A673 (cell line): Measurements from ENCODE around the gene WNT11.

Source experiments
- CTCF ChIP-seq: fragments of 300-800, 200-600 bp; sonication (generic); conservative IDR thresholded peaks from 2 replicates; pipeline ENCODE4 v1.5.1; 2017; ENCODE audit warnings: low read depth, mild to moderate bottlenecking, antibody characterized with exemption, low read length, moderate library complexity, mixed read lengths
- EZH2 ChIP-seq: fragments of 200-600 bp; sonication (generic); IDR thresholded peaks from 2 replicates; pipeline ENCODE4 v1.6.1; 2017; ENCODE audit warnings: borderline replicate concordance, low read depth, mild to moderate bottlenecking, mixed read lengths, antibody characterized with exemption, low read length; ENCODE audit not compliant: poor library complexity, severe bottlenecking

- TF ChIP-seq CTCF, result no peak
- TF ChIP-seq EZH2, result no peak
These were observed 6.0 kb downstream of the WNT11 start for GRCh38 chr11:76200006-76200940.
